Measurements from ENCODE around the gene PARD3.

Gene PARD3

GRCh38 chr10:34433241-34434076, 381.6 kb downstream of the PARD3 start:
- TF ChIP-seq REST (IDR thresholded peaks at IDR 0.05; ENCODE audit: insufficient read depth in 1 of 2, low read depth in 2 of 2, low read length in 2 of 2) (no peak), FOXP2 (optimal IDR thresholded peaks at IDR 0.05; ENCODE audit: borderline replicate concordance, extremely low read depth, extremely low read length, insufficient read depth) (no peak), POLR2AphosphoS5 (IDR thresholded peaks at IDR 0.05; ENCODE audit: low read depth, low read length) (no peak), TAF1 (IDR thresholded peaks at IDR 0.05; ENCODE audit: borderline replicate concordance, insufficient read depth, low read length) (no peak), SIN3A (IDR thresholded peaks at IDR 0.05; ENCODE audit: borderline replicate concordance, insufficient read depth, low read length) (no peak)

- TF ChIP-seq REST (IDR thresholded peaks at IDR 0.05; ENCODE audit: insufficient read depth in 1 of 2, low read depth in 2 of 2, low read length in 2 of 2) (no peak), FOXP2 (optimal IDR thresholded peaks at IDR 0.05; ENCODE audit: borderline replicate concordance, extremely low read depth, extremely low read length, insufficient read depth) (no peak), TAF1 (IDR thresholded peaks at IDR 0.05; ENCODE audit: borderline replicate concordance, insufficient read depth, low read length) (no peak), POLR2AphosphoS5 (IDR thresholded peaks at IDR 0.05; ENCODE audit: low read depth, low read length) (no peak), SIN3A (IDR thresholded peaks at IDR 0.05; ENCODE audit: borderline replicate concordance, insufficient read depth, low read length) (no peak)
Measured at GRCh38 chr10:34432589-34432988, 382.5 kb downstream of the PARD3 start.

- TF ChIP-seq POLR2AphosphoS5 (IDR thresholded peaks at IDR 0.05; ENCODE audit: low read depth, low read length) (no peak), FOXP2 (optimal IDR thresholded peaks at IDR 0.05; ENCODE audit: borderline replicate concordance, extremely low read depth, extremely low read length, insufficient read depth) (no peak), TAF1 (IDR thresholded peaks at IDR 0.05; ENCODE audit: borderline replicate concordance, insufficient read depth, low read length) (no peak), SIN3A (IDR thresholded peaks at IDR 0.05; ENCODE audit: borderline replicate concordance, insufficient read depth, low read length) (peak; percentile 51; the same call in 1 of the 2 replicates), REST (IDR thresholded peaks at IDR 0.05; ENCODE audit: insufficient read depth in 1 of 2, low read depth in 2 of 2, low read length in 2 of 2) (peak in 1 of 2 experiments; percentile 72; a peak in 1 of 4 replicates)
Measured at GRCh38 chr10:34430685-34431084, 384.4 kb downstream of the PARD3 start.

GRCh38 chr10:34428501-34428900, 386.6 kb downstream of the PARD3 start:
- TF ChIP-seq REST (IDR thresholded peaks at IDR 0.05; ENCODE audit: insufficient read depth in 1 of 2, low read depth in 2 of 2, low read length in 2 of 2) (no peak), FOXP2 (optimal IDR thresholded peaks at IDR 0.05; ENCODE audit: borderline replicate concordance, extremely low read depth, extremely low read length, insufficient read depth) (no peak), POLR2AphosphoS5 (IDR thresholded peaks at IDR 0.05; ENCODE audit: low read depth, low read length) (no peak), SIN3A (IDR thresholded peaks at IDR 0.05; ENCODE audit: borderline replicate concordance, insufficient read depth, low read length) (no peak), TAF1 (IDR thresholded peaks at IDR 0.05; ENCODE audit: borderline replicate concordance, insufficient read depth, low read length) (no peak)
